ENCODE measurements around the gene PIK3C2G.

The PIK3C2G gene

DNA sequence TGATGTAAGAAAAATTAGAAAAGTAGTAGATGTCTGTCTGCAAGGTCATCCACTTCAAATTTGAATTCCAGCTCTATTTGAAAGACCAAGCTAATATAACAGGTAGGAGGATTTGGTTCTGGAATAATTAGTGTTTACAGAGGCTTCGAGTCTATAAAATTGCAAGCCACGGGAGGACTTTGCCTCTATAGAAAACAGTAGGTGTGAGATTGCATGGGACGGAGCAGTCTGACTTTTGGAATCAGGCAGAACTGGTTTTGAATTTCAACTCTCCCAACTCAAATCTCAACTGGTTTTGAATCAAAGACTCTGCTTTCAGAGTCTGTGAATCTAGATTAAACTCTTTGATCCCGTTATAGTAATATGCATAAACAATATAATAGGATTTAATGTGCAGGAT, 82.4 kb downstream of the PIK3C2G start:
- no peak for DNase-seq

DNA sequence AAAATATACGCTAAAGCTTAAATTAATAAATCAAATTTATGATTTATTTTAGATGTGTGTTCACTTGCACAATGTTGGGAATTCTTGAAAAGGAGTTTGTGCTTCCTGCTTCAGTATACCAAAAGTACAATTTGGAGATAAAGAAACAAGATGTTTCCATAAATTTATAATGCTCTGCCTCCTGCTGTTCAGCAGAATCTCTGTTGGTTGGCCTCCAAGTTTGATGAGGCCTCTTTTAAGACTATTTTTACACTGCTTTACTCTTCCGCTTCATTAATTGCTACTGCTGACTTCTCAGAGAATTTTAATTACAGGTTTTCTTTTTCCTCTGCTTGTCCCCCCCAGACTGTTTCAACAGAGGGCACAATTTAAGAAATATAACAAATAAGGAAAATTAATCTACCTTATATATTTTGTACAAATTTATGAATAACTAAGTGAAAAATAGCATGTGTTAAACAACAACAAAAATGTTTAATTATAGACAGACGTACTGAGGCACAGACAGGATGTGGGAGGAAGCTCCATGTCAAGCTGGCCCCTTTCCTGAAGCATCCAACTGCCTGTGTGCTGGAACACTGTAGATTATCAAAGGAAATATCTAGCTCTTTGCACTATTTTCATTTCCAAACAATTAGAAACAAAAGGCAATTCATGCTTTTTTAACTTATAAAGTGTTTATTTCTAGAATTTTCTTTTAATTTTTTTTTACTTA, 83.9 kb downstream of the PIK3C2G start:
- DNase-seq: no peak

DNA sequence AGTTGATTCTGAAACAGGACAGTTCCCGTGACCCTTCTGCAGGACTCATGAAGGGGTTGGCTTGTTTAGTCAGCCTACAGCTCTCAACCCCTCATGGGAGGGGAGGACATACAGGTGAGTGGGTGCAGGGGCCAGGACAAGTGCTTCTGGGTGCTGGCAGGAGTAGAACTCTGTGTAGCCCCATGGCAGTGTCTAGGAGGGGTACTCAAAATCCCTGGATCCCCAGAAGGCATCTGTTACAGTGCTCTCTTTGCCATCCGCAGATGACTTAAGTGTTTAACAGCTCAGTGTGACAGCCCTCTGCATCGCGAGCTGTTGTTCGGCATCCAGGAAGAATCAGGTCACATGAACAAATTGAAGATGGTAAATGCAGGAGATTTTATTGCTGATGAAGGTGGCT, 91.0 kb downstream of the PIK3C2G start:
- no peak for DNase-seq

DNA sequence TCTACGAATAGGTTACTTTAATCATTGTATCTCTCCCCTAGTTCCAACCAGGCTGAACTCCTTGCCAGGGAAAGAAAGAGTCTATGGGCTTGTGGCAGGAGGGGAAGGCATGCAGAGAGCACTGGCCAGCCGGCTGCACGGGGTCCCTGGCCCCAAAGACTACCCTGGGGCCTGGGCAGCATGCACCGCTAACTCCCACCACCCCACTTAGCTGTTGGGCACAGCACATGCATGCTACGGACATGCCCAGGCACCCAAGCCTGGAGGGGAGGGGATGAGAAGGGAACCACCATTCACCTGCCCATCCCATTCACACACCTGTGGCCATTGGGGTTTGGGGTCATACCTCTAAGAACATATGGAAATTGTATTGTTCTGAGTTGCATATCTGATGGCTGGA, 94.1 kb downstream of the PIK3C2G start:
- no peak for DNase-seq

DNA sequence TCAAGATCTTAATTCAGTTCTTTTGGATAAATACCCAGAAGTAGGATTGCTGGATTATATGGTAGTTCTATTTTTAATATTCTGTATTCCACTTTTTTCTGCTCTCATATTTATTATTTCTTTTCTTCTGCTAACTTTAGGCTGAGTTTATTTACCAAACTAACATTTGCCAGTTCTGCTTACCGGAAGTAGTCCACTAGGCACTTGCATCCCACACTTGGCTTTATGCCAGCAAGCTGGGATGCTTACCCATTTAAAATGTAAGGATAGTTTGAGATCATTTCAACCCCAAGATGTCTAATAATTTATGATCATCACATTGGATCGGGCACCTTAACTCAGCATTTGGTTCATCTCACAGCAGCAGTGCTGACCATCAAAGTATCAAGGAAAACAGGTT, 96.8 kb downstream of the PIK3C2G start:
- DNase-seq: no peak

DNA sequence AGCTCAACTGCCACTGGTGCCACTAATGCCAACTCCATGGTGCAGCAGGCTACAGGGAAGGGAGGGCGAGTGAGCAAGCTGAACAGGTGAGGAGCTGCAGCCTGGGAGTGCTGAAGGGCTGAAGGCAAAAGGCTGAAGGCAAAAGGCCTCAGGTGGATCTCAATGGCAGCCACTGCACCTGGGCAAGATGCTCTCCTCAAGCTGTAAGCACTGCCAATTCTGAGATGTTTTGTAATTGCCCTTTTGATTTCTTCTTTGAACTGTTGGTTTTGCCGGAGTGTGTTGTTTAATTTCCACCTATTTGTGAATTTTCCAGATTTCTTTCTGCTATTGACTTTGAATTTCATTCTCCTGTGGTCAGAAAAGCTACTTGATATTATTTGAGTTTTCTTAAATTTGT, 97.6 kb downstream of the PIK3C2G start:
- no peak for DNase-seq

DNA sequence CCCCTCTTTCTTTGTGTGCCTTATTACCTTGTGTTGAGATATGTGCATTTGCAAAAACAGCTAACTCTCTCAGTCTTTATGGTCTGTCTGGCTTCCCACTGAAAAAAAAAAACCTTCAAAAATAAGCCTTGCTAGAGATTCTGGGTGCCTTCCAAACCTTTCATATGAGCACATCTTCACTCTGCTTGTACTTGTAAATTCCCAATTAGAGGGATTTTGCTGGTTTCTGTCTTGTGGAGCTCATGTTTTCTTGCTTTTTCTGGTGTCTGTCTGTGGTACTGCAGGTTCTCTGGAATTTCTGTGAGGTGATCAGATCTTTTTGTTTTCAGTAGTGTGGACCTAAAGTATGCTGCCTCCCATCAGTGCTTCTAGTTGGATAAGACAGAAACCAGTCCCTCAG, 100.1 kb downstream of the PIK3C2G start:
- no peak for DNase-seq

DNA sequence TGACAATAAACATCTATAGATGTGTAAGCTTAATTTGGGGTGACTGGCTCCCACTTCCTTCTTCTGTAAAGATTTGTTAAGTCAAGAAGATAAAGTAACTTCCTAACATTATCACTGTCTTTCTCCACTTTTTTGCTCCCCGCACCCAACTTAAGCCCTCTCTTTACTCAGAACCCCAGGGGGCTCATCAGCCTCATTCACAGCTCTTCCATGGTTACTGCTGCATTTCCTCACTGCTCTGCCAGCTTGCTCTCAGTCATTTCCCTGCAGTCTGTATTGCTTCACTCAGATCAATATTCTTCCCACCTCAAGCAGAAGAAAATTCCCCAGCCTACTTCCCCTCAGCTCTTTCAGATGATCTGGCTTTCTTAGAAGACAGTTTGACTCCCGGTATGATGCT, 102.0 kb downstream of the PIK3C2G start:
- no peak for DNase-seq

DNA sequence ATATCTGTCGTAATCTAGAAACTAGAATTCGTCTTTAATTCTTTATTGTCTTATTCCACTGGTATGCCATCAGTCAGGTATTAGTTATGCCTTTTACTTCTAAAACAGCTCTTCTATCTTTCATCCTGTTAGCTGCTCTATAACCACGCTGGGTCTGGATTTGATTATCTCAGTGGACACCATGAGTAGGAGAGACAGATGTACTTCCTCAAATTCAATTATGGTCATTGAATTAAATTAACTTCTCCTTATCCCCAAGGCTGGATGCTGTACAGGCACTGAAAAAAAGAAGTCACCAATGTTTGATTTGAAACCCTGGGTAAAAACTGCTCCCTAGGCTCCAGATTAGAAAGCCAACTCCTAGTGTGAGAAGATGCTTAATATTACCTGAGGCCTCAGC, 107.3 kb downstream of the PIK3C2G start:
- DNase-seq: no peak

DNA sequence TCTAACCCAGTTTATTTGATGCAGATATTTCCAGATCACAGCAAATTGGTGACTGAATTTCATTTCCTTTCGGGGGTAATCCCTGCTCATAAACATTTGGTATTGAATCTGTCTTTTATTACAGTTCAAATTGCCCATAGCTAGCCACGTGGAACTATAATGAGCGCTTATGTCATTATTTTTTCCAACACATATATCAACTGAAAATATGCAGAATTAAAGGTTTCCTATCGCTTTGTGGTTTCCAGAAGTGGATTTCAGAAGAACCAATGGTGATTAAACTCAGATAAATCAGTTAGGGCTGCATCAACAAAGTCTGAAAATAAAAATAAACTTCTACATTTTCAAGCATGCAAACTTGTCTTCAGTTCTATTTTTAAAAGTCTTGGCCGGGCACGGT, 111.9 kb downstream of the PIK3C2G start:
- no peak for DNase-seq

DNA sequence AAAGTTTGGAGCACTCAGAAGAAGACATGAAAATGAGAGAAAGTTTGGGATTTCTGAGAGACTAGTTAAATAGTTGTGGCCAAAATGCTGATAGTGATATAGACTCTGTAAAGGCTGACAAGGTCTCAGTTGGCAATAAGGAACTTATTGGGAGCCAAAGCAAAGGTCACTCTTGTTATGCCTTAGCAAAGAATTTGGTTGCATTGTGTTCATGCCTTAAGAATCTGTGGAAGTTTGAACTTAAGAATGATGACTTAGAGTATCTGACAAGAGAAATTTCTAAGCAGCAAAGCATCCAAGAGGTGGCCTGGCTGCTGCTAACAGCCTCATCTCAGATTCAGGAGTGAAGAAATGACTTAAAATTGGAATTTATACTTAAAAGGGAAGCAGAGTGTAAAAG, 113.8 kb downstream of the PIK3C2G start:
- no peak for DNase-seq

DNA sequence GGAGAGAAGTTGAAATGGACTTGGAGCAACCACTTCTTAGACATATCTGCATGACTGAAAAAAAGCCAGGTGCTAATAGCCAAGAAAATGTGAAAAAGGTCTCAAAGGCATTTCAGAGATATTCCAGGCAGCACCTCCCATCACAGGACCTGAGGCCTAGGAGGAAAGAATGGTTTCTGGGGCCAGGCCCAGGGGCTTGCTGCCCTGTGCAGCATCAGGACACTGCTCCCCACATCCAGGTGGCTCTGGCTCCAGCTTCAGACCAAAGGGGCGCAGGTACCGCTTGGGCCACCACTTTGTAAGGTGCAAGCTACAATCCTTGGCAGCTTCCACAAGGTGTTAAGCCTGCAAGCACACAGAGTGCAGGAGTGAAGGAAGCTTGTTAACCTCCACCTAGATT, 114.3 kb downstream of the PIK3C2G start:
- no peak for DNase-seq

DNA sequence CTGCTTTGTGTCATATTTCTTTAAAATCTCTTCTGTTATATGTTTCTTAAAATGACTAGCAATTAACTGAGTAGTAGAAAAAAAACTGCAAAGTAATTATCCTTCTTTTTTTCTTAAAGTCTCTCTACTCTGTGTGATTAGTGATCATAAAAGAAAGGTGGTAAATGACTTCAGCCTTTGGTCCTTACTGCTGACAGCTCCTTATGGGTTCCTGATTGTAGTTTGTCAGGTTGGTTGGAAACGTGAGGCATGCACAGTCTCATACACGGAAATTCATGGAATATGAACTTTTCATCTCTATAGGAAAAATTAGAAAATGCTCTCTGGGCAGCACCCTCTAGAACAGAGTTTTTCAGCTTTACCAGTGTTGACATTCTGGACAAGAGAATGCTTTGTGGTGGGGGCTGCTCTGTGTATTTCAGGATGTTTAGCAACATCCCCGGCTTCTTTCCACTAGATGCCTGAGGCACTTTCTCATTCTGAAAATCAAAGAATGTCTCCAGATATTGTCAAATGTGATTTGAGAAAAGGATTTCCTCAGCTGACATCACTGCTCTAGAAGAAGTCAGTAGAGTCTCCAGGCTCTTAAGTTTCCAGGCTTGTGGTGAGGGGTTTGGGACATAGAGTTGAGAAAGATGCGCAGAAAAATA, 121.0 kb downstream of the PIK3C2G start:
- no peak for DNase-seq

DNA sequence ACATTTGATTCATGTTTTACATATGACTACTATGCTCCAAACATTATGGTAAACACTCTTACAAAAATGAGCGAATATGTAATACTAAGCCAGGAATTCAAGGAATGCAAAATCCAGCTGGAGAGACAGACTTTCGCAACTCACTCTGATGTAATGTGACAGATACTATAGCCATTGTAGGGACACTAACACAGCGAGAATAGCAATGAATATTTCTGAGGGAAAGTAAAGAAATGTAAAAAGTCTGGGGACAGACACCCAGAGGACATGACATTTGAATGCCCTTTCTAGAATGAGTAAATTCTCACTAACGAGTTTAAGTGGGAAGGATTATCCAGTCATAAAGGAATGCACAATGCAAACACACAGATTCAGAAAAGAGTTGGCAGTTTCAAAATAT, 121.9 kb downstream of the PIK3C2G start:
- DNase-seq: no peak

DNA sequence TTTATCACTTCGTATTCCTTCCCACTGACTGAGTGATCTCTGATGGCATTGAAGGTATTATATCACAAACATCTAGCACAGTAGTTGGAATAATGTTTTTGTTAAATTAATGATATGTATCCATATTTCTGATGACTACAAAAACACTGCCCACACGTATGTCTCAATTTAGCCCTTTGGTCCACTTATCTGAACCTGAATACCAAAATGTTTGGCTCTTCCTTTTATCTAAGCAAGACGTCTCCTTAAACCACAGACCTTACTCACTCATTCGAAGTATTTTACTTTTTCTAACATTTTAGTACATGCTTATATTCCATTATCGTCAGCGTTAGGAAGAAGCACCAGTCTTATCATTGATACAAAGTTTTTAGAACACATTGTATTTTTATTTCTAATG, 126.4 kb downstream of the PIK3C2G start:
- DNase-seq: no peak

DNA sequence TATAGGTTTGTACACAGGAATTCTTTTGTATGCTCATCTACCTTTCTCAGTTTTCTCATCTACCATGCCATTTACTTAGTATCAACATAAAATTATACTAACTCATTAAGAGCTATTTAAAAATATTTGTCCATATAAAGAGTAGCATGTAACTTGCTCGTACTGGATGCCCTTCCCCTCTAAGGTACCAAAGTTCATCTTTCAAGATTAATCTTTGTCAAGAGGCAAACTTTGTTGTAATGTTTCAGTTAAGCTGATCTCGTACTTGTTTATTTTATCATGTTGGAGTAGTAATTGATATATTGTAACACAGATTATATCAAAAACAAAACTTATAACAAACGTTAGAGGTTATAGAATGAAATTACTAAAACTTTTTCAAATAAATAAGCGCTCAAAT, 128.5 kb downstream of the PIK3C2G start:
- DNase-seq: no peak

DNA sequence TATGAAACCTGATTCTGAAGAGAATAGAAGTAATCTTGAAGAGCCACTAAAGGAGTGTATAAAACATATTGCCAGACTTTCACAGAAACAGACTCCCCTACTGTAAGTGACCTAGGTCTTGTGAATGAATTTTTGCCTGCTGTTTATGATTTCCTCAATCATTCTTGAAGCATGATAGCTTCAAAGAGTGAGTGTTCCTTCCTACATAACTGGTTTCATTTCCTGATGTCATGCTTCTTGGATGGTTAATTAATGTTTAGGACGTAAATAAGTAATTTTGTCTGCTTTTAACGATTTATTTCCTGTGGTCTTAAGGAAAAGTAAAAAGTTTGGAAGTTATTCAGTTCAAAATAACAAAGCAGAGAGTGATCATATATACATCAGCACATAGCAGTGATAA, 129.8 kb downstream of the PIK3C2G start:
- DNase-seq: no peak

DNA sequence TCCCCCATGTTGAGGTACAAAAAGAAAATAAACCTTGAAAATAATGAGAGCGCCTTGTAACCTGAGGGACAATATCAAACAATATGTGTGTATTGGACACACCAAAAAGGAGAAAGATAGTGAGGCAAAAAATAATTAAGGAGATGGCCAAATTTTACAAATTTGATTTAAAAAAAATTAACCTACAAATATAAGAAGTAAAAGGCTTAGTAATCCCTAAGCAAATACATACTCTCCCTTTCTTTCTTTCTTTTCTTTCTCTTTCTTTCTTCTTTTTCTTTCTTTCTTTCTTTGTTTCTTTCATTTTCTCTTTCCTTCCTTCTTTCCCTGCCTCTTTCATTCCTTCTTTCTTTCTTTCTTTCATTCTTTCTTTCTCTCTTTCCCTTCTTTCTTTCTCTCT, 133.4 kb downstream of the PIK3C2G start:
- no peak for DNase-seq

DNA sequence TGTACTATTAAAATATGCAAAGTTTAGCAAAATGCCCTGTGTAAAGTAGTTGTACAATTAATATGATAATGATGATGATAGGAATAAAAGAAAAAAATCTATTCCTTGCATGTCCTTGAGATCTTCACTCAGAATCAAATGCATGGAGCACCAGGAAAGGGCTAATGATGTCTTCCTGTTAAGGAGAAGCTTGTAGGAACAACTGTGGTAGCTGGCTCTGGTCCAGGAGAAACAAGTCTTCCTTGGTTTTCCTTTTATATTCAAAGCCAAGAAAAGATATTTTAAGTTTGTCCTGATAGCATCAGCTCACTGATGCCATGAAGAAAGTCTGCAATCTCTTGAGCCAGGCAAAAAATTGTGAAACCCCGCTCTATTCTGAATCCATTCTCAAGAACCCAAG, 138.9 kb downstream of the PIK3C2G start:
- no peak for DNase-seq

DNA sequence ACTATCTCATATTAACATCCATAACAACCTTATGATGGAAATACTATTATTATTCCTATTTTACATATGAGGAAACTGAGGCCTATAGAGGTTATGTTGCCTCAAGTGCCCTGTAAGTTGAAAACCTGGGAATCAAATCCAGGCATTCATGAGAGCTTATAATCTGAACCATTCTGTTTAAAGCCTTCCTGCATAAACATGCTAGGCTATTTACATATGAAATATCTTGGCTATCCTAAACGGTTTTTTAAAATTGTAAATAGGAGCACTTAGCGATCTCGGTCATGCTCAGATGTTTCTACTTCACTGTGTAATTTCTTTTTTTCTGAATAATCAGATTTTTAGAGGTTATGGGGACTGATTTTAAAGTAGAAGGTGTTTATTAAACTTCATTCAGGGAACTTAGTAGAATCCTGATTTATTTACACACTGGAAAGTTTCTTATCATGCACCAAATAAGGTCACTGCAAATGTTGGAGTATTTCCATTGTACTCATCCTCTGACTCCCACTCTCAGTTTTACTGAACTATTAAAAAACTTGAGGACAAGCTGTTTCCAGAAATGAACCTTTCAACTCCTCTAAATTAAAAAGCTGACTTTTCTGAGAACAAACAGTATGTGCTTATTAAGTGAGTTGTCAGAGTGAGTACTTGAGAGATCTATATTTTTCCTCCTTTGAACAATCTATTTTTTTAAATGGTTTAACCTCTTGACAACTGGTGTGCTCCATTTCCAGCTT, 141.7 kb downstream of the PIK3C2G start:
- no peak for DNase-seq

DNA sequence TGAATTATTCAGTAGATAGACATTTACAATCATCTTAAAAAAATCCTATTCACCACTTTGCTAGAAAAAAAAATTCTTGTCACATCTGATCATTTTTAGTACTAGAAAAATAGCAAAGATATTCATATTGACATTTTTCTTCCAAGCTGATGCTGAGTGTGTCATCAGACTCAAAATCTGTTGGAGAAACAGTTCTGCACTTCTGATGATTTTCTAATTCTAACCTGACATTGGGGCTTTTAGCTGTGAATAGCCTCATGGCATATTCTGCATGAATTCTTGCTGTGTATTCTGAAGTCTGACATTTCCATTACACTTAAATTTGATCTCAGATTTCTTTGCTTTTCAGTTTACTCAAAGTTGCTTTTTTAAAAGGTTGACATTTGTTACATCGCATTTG, 150.1 kb downstream of the PIK3C2G start:
- DNase-seq: no peak

DNA sequence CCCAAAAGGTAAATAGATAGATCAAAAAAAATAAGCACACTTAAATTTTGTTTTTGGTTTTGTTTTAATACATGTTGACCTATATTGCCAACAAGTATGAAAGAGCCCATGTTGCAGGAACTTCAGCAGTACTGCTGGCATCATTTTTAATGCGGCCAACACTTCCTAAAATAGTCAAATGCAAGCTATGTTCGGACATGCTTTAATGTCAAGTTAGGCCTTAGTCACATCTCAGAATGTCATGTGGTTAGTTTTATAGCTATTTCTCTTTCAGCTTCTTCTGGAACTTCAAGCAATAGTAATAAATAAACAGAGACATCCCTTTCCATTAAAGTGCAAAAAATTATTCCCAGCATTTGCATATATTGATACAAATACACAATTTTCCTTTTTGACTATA, 153.4 kb downstream of the PIK3C2G start:
- no peak for DNase-seq

DNA sequence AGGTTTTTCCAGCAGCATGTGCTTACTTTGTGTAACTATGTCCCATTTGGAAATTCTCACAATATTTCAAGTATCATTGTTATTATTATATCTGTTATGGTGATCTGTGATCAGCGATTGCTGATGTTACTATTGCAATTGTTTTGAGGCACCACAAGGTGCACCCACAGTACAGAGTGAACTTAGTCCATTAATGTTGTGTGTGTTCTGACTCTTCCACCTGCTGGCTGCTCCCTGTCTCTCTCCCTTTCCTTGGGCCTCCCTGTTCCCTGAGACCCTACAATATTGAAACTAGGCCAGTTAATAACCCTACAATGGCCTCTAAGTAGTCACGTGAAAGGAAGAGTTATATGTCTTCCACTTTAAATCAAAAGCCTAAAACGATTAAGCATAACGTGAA, 153.9 kb downstream of the PIK3C2G start:
- DNase-seq: no peak

DNA sequence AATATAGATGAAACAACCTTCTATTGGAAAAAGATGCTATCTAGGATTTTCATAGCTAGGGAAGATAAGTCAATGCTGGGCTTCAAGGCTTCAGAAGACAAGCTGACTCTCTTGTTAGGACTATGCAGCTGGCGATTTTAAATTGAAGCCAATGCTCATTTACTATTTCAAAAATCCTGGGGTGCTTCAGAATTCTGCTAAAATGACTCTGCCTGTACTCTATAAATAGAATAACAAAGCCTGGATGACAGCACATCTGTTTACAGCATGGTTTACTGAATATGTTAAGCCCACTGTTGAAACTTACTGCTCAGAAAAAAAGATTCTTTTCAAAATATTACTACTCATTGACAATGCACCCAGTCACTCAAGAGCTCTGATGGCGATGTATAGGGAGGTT, 155.1 kb downstream of the PIK3C2G start:
- DNase-seq: no peak
